CD4-positive, alpha-beta T cell treated with Interleukin-6 for 4 hours (primary cell): ENCODE measurements around the gene TAPBP.
A peak's percentile ranks its signal among the peaks of the same experiment; 100 is the strongest.

Experiments
- DNase-seq: peaks from one replicate; pipeline ENCODE4 v3.0.0-alpha.2; 2020; ENCODE audit warnings: mixed read lengths

The TAPBP gene

GRCh38 chr6:33318426-33319073 is 4.7 kb upstream of the TAPBP start:
- no peak for DNase-seq

- DNase-seq = peak; percentile 99
These were observed 4.0 kb upstream of the TAPBP start, which contains the start of gene ZBTB22 for GRCh38 chr6:33317669-33318425. ZBTB22 (minus strand) TSS chr6:33317744; CDS start chr6:33316916, 828 bp downstream.

GRCh38 chr6:33317419-33317668 is 3.5 kb upstream of the TAPBP start:
- no peak for DNase-seq

GRCh38 chr6:33316603-33317418 is 2.9 kb upstream of the TAPBP start:
- no peak for DNase-seq

GRCh38 chr6:33315793-33316602 is 2.1 kb upstream of the TAPBP start:
- no peak for DNase-seq

GRCh38 chr6:33314943-33315792 is 1.3 kb upstream of the TAPBP start:
- no peak for DNase-seq

GRCh38 chr6:33314515-33314942 is 651 bp upstream of the TAPBP start:
- DNase-seq = peak; percentile 64

- DNase-seq = peak; percentile 52
These were observed 671 bp downstream of the TAPBP start for GRCh38 chr6:33313105-33313708.

- peak; percentile 92 for DNase-seq
These were observed 1.3 kb downstream of the TAPBP start for GRCh38 chr6:33312361-33313104.

GRCh38 chr6:33306356-33306755 is 7.5 kb downstream of the TAPBP start:
- DNase-seq = no peak

- no peak for DNase-seq
These were observed 8.8 kb downstream of the TAPBP start for GRCh38 chr6:33305052-33305451.

GRCh38 chr6:33304216-33304615 is 9.7 kb downstream of the TAPBP start:
- DNase-seq = no peak

- no peak for DNase-seq
These were observed 12.0 kb downstream of the TAPBP start for GRCh38 chr6:33301877-33302276.

GRCh38 chr6:33299237-33299944 is 14.5 kb downstream of the TAPBP start:
- peak; percentile 95 for DNase-seq

- DNase-seq = peak; percentile 77
These were observed 15.1 kb downstream of the TAPBP start, which contains the start of gene RGL2 for GRCh38 chr6:33298773-33299236. RGL2 (minus strand) TSS chr6:33298942; CDS start chr6:33298610, 332 bp downstream.

GRCh38 chr6:33297956-33298772 is 15.7 kb downstream of the TAPBP start:
- DNase-seq = peak; percentile 62

- no peak for DNase-seq
These were observed 16.4 kb downstream of the TAPBP start for GRCh38 chr6:33297406-33297955.

- no peak for DNase-seq
These were observed 17.0 kb downstream of the TAPBP start for GRCh38 chr6:33296797-33297405.
